ENCODE results near the gene AP2A2. TPM values are rescaled to one million over a fixed set of nuclear protein-coding genes. Genes with fewer than 3 reads are reported as not detected.

The AP2A2 gene
- total RNA-seq, 2 experiments from 2014 or later: 24.9 to 43.0 TPM

- no peak for TF ChIP-seq EZH2phosphoT487 (IDR thresholded peaks at IDR 0.05; ENCODE audit: borderline replicate concordance, low read depth, low read length)
- TF ChIP-seq, protein P1, sequence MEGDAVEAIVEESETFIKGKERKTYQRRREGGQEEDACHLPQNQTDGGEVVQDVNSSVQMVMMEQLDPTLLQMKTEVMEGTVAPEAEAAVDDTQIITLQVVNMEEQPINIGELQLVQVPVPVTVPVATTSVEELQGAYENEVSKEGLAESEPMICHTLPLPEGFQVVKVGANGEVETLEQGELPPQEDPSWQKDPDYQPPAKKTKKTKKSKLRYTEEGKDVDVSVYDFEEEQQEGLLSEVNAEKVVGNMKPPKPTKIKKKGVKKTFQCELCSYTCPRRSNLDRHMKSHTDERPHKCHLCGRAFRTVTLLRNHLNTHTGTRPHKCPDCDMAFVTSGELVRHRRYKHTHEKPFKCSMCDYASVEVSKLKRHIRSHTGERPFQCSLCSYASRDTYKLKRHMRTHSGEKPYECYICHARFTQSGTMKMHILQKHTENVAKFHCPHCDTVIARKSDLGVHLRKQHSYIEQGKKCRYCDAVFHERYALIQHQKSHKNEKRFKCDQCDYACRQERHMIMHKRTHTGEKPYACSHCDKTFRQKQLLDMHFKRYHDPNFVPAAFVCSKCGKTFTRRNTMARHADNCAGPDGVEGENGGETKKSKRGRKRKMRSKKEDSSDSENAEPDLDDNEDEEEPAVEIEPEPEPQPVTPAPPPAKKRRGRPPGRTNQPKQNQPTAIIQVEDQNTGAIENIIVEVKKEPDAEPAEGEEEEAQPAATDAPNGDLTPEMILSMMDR (conservative IDR thresholded peaks at IDR 0.05; ENCODE audit: low read length): no peak
- Histone ChIP-seq H3K4me3 (ENCODE audit: low read depth, low read length, poor library complexity, severe bottlenecking) (no peak overlapping the region), H3K36me3 (ENCODE audit: insufficient read depth, low read length) (no peaks in the 10 kb centered on the region), H3K27ac (ENCODE audit: low read depth, low read length, poor library complexity, severe bottlenecking) (no peak overlapping the region), H3K4me1 (ENCODE audit: insufficient read depth, low read length, poor library complexity, severe bottlenecking) (no peaks in the 10 kb centered on the region), H3K79me2 (ENCODE audit: insufficient read depth, low read depth, low read length) (no peaks in the 10 kb centered on the region), H2AFZ (ENCODE audit: low read length) (no peak overlapping the region), H3K9me3 (ENCODE audit: low read length) (no peaks in the 10 kb centered on the region), H3K4me2 (ENCODE audit: low read length) (no peak overlapping the region), H3K9me2 (ENCODE audit: insufficient read depth, low read length) (no peaks in the 10 kb centered on the region), H4K20me1 (ENCODE audit: insufficient read depth, low read length) (no peaks in the 10 kb centered on the region)
- CTCF ChIA-PET (ENCODE audit: unreplicated experiment): interaction anchor here (0.6 kb wide), 1 partner anchor 455 kb away, joined by 11 read pairs; no protein-coding TSS in a partner anchor
- intact Hi-C loops (cut with micrococcal nuclease; ENCODE audit: unreplicated experiment): no loop called here
- POLR2A ChIA-PET: no interaction called here
- DNase-seq (ENCODE audit: low spot score): no peak
- BruUV-seq (replicated peaks): no TSS peak
Measured at GRCh38 chr11:1043563-1044096, 118.0 kb downstream of the AP2A2 start.

DNA sequence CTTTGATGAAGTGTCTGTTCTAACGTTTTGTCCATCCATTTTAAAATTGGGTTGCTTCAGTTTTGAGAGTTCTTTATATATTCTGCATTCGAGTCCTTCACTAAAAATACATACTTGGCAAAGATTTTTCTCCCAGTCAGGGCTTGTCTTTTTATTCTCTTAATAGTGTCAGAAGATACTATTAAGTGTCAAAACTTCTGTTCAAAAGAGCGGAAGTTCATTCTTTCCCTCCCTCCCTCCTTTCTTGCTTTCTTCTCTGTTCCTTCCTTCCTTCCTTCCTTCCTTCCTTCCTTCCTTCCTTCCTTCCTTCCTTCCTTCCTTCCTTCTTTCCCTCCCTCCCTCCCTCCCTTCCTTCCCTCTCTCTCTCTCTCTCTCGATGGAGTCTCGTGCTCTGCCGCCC, 118.5 kb downstream of the AP2A2 start:
- POLR2A ChIA-PET: no interaction called here
- Histone ChIP-seq H3K27ac (ENCODE audit: low read depth, low read length, poor library complexity, severe bottlenecking) (no peak overlapping the region), H3K4me3 (ENCODE audit: low read depth, low read length, poor library complexity, severe bottlenecking) (no peak overlapping the region), H3K9me3 (ENCODE audit: low read length) (no peaks in the 10 kb centered on the region), H2AFZ (ENCODE audit: low read length) (no peak overlapping the region), H3K4me1 (ENCODE audit: insufficient read depth, low read length, poor library complexity, severe bottlenecking) (no peaks in the 10 kb centered on the region), H3K36me3 (ENCODE audit: insufficient read depth, low read length) (no peaks in the 10 kb centered on the region), H3K4me2 (ENCODE audit: low read length) (no peak overlapping the region), H4K20me1 (ENCODE audit: insufficient read depth, low read length) (no peaks in the 10 kb centered on the region), H3K9me2 (ENCODE audit: insufficient read depth, low read length) (no peaks in the 10 kb centered on the region), H3K79me2 (ENCODE audit: insufficient read depth, low read depth, low read length) (no peaks in the 10 kb centered on the region)
- BruUV-seq (replicated peaks): no TSS peak
- intact Hi-C loops (cut with micrococcal nuclease; ENCODE audit: unreplicated experiment): no loop called here
- CTCF ChIA-PET (ENCODE audit: unreplicated experiment): no interaction called here
- no peak for TF ChIP-seq EZH2phosphoT487 (IDR thresholded peaks at IDR 0.05; ENCODE audit: borderline replicate concordance, low read depth, low read length)
- TF ChIP-seq, protein P1 (conservative IDR thresholded peaks at IDR 0.05; ENCODE audit: low read length): no peak
- DNase-seq (ENCODE audit: low spot score): no peak

- Histone ChIP-seq H3K79me2 (ENCODE audit: insufficient read depth, low read depth, low read length) (no peaks in the 10 kb centered on the region), H3K4me1 (ENCODE audit: insufficient read depth, low read length, poor library complexity, severe bottlenecking) (no peaks in the 10 kb centered on the region), H2AFZ (ENCODE audit: low read length) (no peak overlapping the region), H3K9me2 (ENCODE audit: insufficient read depth, low read length) (no peaks in the 10 kb centered on the region), H3K9me3 (ENCODE audit: low read length) (no peaks in the 10 kb centered on the region), H4K20me1 (ENCODE audit: insufficient read depth, low read length) (no peaks in the 10 kb centered on the region), H3K4me2 (ENCODE audit: low read length) (no peak overlapping the region), H3K27ac (ENCODE audit: low read depth, low read length, poor library complexity, severe bottlenecking) (no peak overlapping the region), H3K36me3 (ENCODE audit: insufficient read depth, low read length) (no peaks in the 10 kb centered on the region), H3K4me3 (ENCODE audit: low read depth, low read length, poor library complexity, severe bottlenecking) (no peak overlapping the region)
- DNase-seq (ENCODE audit: low spot score): no peak
- TF ChIP-seq, protein P1 (conservative IDR thresholded peaks at IDR 0.05; ENCODE audit: low read length): no peak
- no peak for TF ChIP-seq EZH2phosphoT487 (IDR thresholded peaks at IDR 0.05; ENCODE audit: borderline replicate concordance, low read depth, low read length)
- BruUV-seq (replicated peaks): no TSS peak
- intact Hi-C loops (cut with micrococcal nuclease; ENCODE audit: unreplicated experiment): no loop called here
- ChIA-PET POLR2A (no interaction called here), CTCF (ENCODE audit: unreplicated experiment) (no interaction called here)
Measured at GRCh38 chr11:1047595-1048156, 122.0 kb downstream of the AP2A2 start.

Measured in OCI-LY7 (cell line).